GM19025 (cell line): ENCODE data around the gene IL19.

Experiments
- ATAC-seq: cut with Tn5 transposase; IDR thresholded peaks from one replicate; pipeline ENCODE4 v1.9.1; 2021; ENCODE audit warnings: mild to moderate bottlenecking, low read depth, moderate library complexity; ENCODE audit not compliant: unreplicated experiment

The IL19 gene

DNA sequence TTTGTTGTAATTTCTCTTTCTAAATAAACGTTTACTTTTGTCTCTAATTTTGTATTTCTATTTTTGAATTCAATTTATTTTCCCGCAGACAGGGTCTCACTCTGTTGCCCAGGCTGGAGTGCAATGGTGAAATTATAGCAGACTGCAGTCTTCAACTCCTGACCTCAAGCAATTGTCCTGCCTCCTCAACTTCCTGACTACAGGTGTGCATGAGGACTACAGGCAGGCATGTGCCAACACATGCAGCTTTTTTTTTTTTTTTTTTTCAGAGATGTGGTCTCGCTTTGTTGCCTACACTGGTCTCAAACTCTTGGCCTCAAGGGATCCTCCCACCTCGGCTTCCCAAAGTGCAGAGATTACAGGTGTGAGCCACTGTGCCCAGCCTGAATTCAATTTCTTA, 58.2 kb downstream of the IL19 start:
- ATAC-seq, result no peak

DNA sequence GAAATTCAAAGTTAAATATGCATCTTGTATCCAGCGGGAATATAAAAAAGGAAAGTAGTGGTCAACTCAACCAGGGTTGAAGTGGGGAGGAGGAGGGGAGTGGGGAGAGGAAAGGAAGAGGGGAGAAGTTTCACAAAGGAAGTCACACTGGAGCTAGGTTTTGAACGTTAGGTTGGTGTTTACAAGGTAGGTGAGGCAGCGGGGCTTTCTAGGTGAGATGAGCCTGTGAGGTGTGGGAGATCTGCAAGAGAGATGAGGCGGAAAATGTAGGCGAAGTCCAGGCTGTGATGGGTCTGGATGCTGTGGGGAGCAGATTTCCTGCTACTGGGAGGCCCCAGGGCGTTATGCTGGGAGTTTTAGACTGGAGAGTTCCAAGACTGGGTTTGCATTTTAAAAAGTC, 58.7 kb downstream of the IL19 start:
- no peak for ATAC-seq

DNA sequence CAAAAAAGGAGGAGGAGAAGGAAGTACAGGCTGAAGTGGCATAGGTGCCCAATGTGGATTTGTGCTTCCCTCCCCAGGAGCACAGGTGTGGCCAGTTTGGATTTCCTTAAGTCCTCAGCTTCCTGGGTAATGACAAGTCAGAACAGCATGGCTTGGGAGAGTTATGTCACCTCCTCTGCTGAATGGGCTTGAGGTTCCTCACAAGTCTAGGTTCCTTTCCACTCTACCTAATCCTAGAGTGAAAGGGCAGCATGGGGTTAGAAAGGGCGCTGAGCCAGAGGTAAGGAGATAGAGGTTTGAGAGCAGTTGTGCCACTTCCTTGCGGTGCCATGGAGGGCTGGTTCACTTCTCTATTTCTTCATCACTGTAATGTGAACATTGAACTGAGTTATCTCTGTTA, 59.3 kb downstream of the IL19 start:
- ATAC-seq, result no peak

DNA sequence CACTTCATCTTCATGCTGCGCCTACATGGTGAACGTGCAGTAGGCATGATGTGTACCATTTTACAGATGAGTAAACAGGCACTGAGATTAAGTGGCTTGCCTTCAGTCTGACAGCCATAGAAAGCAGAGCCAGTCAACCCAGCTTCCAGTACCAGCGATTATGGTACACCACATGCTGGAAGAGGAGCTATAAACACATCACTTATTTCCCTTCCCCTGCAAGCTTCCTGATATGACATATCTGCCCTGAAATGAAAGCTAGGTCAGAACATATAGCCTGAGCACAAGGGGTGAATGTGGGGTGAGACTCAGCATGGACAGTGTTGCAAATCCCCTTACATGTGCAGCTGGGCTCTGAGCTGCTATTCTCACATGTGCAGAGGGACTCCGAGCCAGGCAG, 61.1 kb downstream of the IL19 start:
- ATAC-seq, result no peak

GRCh38 chr1:206832352-206832880, 61.8 kb downstream of the IL19 start:
- ATAC-seq, result no peak

DNA sequence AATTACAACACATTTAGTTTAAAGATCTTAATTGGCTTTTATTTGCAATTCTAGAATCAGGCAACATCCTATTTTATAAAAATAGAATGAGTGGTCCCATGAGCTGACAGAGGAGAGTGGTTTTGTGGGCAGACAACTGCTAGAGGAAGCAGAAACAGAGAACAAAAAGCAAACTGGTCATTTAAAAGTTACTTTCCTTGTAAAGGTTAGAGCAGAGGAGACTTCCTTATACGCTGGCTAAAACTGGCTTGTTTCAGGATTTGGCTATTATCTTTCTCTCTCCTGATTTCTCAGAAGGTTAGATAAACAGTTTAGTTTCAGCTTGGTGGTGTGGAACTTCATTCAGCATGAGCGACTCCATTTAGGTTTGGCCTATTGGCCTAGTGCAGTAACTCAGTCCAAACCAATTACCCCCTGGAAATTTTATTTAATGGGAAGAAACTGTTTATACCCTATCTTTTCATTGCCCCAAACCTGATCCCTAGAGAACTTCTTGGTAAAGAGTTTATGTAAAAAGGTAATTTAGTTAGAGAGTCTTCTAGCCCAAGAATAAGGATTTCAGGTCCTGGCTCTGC, 62.6 kb downstream of the IL19 start:
- no peak for ATAC-seq

GRCh38 chr1:206833801-206834200, 63.2 kb downstream of the IL19 start:
- ATAC-seq, result no peak

DNA sequence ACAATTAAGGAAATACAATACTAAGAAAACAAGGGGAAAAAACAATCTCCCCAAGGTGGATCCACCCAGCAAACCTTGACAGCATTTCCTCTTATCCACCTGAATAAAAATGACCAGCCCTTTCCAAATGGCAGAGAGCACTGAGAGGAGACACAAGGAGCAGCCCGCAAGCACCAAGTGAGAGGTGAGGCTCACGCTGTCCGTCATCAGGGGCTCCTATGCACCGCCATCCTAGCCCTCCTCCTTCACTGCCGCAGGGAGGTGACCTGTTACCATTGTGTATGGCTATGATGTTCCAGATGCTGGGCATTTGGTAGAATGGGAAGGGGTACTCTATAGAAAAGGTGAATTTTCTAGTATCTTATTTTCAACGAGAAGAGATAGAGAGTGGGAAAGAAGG, 63.6 kb downstream of the IL19 start:
- no peak for ATAC-seq

GRCh38 chr1:206834711-206835110, 64.1 kb downstream of the IL19 start:
- ATAC-seq, result no peak

GRCh38 chr1:206835186-206835585, 64.6 kb downstream of the IL19 start:
- no peak for ATAC-seq

GRCh38 chr1:206836111-206836510, 65.5 kb downstream of the IL19 start:
- ATAC-seq, result no peak

DNA sequence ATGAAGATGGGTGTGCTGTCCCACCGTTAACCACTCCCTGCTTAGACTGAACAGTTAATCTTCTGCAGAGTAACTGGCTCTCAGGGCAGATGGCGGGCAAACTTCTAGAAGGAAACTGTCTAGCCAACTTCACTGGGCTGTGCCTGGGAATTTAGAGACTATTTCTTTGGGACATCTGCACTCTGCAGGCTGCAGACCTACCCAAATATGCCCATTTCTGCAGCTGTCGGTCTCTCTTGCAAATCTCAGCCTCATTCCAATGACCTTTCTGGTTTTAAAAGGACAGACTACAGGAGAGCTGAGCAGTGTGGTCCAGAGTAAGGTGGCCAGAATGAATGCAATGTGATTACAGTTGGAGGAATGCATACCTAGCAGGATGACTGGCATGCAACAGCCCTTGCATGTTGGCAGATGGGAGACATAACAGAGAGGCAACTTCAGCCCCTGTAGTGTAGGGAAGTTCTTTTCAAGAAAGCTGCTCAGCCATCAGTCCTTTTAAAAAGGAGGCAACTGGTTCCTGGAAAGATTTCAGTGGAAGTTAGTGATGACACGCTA, 68.5 kb downstream of the IL19 start:
- ATAC-seq, result no peak

GRCh38 chr1:206839857-206840256, 69.3 kb downstream of the IL19 start:
- ATAC-seq, result no peak

DNA sequence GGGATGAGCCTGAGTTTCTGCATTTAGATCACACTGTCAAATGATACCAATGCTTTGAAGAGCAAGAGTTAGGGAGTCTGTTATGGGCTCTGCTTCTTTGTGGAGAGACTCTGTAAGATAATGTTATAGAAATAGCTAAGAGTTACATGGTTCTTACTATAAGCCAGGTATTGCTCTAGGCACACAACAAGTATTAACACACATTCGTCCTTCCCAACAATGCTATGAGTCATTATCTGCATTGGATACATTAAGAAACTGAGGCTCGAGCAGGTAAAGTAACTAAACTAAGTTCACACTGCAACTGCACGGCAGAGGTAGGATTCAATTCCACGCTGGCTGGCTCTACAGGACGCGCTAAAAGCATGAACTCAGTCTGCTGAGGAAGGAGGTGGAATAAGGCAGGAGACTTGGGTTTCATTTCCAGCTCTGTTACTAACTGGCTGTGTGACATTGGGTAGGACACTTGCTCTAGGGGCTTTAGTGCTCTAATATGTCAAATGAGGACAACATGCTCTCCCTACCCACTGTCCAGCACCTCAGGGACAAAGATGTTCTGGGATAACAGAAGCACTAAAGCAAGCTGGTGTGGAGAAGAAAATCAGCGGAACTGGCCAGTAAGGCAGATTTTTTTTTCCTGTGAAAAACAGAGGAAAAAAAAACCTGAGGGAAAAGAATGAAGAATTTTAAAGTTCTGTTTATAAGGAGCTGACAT, 71.2 kb downstream of the IL19 start:
- ATAC-seq, result no peak

GRCh38 chr1:206842854-206843253, 72.3 kb downstream of the IL19 start:
- no peak for ATAC-seq

- ATAC-seq, result no peak
Observed at GRCh38 chr1:206843626-206844025, 73.1 kb downstream of the IL19 start.

- ATAC-seq, result no peak
Observed at GRCh38 chr1:206846487-206846886, 75.9 kb downstream of the IL19 start.

- ATAC-seq, result no peak
Observed at GRCh38 chr1:206847337-206847834, 76.8 kb downstream of the IL19 start.

GRCh38 chr1:206847946-206848345, 77.4 kb downstream of the IL19 start:
- no peak for ATAC-seq

DNA sequence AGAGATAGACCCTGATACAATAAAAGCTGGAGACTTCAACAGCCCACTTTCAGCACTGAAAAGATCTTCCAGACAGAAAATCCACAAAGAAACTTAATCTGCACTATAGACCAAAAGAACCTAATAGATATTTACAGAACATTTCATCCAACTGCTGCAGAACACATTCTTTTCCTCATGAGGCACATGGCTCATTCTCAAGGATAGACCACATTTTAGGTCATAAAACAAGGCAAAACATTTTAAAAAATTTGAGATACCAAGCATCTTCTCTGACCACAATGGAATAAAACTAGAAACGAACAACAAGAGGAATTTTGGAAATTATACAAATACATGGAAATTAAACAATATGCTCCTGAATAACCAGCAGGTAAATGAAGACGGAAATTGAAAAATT, 79.8 kb downstream of the IL19 start:
- ATAC-seq, result no peak

DNA sequence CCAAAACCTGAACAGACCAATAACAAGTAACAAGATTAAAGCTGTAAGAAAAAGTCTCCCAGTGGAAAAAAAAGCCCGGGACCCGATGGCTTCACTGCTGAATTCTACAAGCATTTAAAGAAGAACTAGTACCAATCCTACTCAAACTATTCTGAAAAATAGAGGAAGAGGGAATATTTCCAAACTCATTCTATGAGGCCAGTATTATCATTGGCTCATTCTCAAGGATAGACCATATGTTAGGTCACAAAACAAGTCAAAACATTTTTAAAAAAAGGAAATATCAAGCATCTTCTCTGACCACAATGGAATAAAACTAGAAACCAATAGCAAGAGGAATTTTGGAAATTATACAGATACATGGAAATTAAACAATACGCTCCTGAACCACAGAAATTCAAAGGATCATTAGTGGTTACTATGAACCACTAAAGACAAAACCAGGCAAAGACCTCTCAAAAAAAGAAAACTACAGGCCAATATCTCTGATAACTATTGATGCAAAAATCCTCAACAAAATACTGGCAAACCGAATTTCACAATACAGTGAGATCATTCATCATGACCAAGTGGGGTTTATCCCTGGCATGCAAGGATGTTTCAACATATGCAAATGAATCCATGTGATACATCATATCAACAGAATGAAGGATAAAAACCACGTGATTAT, 80.9 kb downstream of the IL19 start:
- no peak for ATAC-seq
